HCT116 (cell line): ENCODE results near the gene CSF2RB.

Experiments used
- CEBPB ChIP-seq: IDR thresholded peaks from 2 replicates; pipeline ENCODE4 v1.6.1; 2012; ENCODE audit warnings: low read depth
- EZH2 ChIP-seq: fragments of 200-600 bp; sonication (generic); IDR thresholded peaks from 2 replicates; pipeline ENCODE4 v1.6.1; 2017; ENCODE audit warnings: antibody characterized with exemption, mixed run types
- EZH2phosphoT487 ChIP-seq: fragments of 200-600 bp; IDR thresholded peaks from 2 replicates; pipeline ENCODE4 v1.6.1; 2018; ENCODE audit warnings: antibody characterized with exemption, borderline replicate concordance
- POLR2A ChIP-seq: IDR thresholded peaks from 2 replicates; pipeline ENCODE4 v1.7.0; 2011; ENCODE audit warnings: borderline replicate concordance; ENCODE audit not compliant: insufficient read depth, insufficient read length; ENCODE audit errors: extremely low read depth
- POLR2AphosphoS5 ChIP-seq: IDR thresholded peaks from 2 replicates; pipeline ENCODE4 v1.6.1; 2011; ENCODE audit warnings: mild to moderate bottlenecking, low read depth, low read length, moderate library complexity
- RAD21 ChIP-seq: IDR thresholded peaks from 2 replicates; pipeline ENCODE4 v1.6.1; 2012; ENCODE audit warnings: low read depth, mild to moderate bottlenecking
- SIN3A ChIP-seq: IDR thresholded peaks from 2 replicates; pipeline ENCODE4 v1.6.1; 2012; ENCODE audit warnings: low read depth
- SRF ChIP-seq: IDR thresholded peaks from 2 replicates; pipeline ENCODE4 v1.6.1; 2012; ENCODE audit warnings: low read depth
- YY1 ChIP-seq: IDR thresholded peaks from 2 replicates; pipeline ENCODE4 v1.6.1; 2011; ENCODE audit warnings: low read length, low read depth, moderate library complexity, mild to moderate bottlenecking; ENCODE audit not compliant: insufficient replicate concordance; ENCODE audit errors: extremely low read depth
- ZNF274 ChIP-seq: fragments of 200-500 bp; sonication (Bioruptor generic); IDR thresholded peaks from 2 replicates; pipeline ENCODE4 v1.6.1; 2014; ENCODE audit warnings: mild to moderate bottlenecking, low read depth, low read length, inconsistent platforms
- TF ChIP-seq, protein P1 (sequence below), 3 experiments: fragments of 200-600 bp in 1 of 3; sonication (generic) in 1 of 3; IDR thresholded peaks in 2 of 3; conservative IDR thresholded peaks in 1 of 3; 2 replicates each; pipeline ENCODE4 v1.5.1; 2012 to 2017; ENCODE audit warnings: low read depth in 2 of 3, low read length in 2 of 3, antibody characterized with exemption in 1 of 3, borderline replicate concordance in 1 of 3, control low read depth in 1 of 3, mild to moderate bottlenecking in 1 of 3, mixed read lengths in 1 of 3, mixed run types in 1 of 3, moderate library complexity in 1 of 3; ENCODE audit not compliant: insufficient read depth in 1 of 3
- TF ChIP-seq, protein P2 (sequence below): IDR thresholded peaks from 2 replicates; pipeline ENCODE4 v1.6.1; 2012
- TF ChIP-seq, protein P3 (sequence below): IDR thresholded peaks from 2 replicates; pipeline ENCODE4 v1.6.1; 2012; ENCODE audit warnings: low read depth

DNA sequence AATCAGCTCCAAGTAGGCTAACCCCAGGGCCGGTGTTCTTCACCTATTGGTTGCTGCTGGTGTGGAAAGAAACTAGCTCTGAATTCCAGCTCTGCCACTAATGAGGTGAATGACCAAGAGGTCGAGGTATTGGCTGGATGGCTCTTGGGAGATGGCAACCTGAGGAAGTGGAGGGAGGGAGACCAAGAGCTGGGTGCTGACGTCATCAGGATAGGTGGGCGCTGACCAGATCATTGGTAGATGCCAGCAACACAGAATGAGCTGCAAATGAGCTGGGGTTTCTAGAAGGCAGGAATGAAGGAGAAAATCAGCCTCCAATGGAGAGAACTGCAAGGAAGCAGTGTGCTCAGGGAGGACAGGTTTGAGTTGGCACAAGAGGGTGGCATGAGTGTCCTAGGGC is 14.7 kb upstream of the CSF2RB start:
- TF ChIP-seq POLR2AphosphoS5: no peak
- TF ChIP-seq, protein P1, sequence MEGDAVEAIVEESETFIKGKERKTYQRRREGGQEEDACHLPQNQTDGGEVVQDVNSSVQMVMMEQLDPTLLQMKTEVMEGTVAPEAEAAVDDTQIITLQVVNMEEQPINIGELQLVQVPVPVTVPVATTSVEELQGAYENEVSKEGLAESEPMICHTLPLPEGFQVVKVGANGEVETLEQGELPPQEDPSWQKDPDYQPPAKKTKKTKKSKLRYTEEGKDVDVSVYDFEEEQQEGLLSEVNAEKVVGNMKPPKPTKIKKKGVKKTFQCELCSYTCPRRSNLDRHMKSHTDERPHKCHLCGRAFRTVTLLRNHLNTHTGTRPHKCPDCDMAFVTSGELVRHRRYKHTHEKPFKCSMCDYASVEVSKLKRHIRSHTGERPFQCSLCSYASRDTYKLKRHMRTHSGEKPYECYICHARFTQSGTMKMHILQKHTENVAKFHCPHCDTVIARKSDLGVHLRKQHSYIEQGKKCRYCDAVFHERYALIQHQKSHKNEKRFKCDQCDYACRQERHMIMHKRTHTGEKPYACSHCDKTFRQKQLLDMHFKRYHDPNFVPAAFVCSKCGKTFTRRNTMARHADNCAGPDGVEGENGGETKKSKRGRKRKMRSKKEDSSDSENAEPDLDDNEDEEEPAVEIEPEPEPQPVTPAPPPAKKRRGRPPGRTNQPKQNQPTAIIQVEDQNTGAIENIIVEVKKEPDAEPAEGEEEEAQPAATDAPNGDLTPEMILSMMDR (IDR thresholded peaks at IDR 0.05 in 2 of 3, conservative IDR thresholded peaks at IDR 0.05 in 1 of 3; ENCODE audit: borderline replicate concordance in 1 of 3, insufficient read depth in 1 of 3, low read depth in 2 of 3, low read length in 2 of 3): no peak
- TF ChIP-seq POLR2A: no peak
- TF ChIP-seq ZNF274: no peak
- TF ChIP-seq EZH2: no peak
- TF ChIP-seq RAD21: no peak
- TF ChIP-seq, protein P2, sequence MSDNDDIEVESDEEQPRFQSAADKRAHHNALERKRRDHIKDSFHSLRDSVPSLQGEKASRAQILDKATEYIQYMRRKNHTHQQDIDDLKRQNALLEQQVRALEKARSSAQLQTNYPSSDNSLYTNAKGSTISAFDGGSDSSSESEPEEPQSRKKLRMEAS: no peak
- no peak for TF ChIP-seq EZH2phosphoT487
- TF ChIP-seq, protein P3, sequence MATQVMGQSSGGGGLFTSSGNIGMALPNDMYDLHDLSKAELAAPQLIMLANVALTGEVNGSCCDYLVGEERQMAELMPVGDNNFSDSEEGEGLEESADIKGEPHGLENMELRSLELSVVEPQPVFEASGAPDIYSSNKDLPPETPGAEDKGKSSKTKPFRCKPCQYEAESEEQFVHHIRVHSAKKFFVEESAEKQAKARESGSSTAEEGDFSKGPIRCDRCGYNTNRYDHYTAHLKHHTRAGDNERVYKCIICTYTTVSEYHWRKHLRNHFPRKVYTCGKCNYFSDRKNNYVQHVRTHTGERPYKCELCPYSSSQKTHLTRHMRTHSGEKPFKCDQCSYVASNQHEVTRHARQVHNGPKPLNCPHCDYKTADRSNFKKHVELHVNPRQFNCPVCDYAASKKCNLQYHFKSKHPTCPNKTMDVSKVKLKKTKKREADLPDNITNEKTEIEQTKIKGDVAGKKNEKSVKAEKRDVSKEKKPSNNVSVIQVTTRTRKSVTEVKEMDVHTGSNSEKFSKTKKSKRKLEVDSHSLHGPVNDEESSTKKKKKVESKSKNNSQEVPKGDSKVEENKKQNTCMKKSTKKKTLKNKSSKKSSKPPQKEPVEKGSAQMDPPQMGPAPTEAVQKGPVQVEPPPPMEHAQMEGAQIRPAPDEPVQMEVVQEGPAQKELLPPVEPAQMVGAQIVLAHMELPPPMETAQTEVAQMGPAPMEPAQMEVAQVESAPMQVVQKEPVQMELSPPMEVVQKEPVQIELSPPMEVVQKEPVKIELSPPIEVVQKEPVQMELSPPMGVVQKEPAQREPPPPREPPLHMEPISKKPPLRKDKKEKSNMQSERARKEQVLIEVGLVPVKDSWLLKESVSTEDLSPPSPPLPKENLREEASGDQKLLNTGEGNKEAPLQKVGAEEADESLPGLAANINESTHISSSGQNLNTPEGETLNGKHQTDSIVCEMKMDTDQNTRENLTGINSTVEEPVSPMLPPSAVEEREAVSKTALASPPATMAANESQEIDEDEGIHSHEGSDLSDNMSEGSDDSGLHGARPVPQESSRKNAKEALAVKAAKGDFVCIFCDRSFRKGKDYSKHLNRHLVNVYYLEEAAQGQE: no peak
- no peak for TF ChIP-seq CEBPB
- no peak for TF ChIP-seq SIN3A
- no peak for TF ChIP-seq YY1
- no peak for TF ChIP-seq SRF
